ENCODE results near the gene NUDT3.
"Not testable (repeated sequence)": the region's sequence is repeated elsewhere in the genome, so short reads cannot be mapped to it uniquely, and the experiment has no call there.

Gene NUDT3

DNA sequence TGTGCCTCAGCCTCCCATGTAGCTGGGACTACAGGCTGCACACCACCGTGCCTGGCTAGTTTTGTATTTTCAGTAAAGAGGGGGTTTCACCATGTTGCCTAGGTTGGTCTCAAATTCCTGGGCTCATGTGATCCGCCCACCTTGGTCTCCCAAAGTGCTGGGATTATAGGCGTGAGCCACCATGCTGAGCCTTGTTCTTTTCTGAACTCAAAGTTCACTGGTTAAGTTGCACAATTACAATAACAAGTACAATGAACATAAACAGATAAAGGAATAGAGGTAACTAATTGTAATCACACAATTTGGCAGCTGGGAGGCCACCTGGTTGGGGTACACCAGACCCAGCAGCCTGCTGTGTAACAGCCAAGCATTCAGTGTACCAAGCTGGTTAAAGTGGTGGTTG is 6.7 kb downstream of the NUDT3 start:
- Mint-ChIP-seq H3K36me3 (ENCODE audit: low read depth) (no peaks in the 10 kb centered on the region), H3K27ac (no peak overlapping the region), H3K9me3 (no peaks in the 10 kb centered on the region), H3K4me3 (no peak overlapping the region), H3K27me3 (ENCODE audit: low read depth) (no peaks in the 10 kb centered on the region), H3K4me1 (ENCODE audit: low read depth) (no peaks in the 10 kb centered on the region)

DNA sequence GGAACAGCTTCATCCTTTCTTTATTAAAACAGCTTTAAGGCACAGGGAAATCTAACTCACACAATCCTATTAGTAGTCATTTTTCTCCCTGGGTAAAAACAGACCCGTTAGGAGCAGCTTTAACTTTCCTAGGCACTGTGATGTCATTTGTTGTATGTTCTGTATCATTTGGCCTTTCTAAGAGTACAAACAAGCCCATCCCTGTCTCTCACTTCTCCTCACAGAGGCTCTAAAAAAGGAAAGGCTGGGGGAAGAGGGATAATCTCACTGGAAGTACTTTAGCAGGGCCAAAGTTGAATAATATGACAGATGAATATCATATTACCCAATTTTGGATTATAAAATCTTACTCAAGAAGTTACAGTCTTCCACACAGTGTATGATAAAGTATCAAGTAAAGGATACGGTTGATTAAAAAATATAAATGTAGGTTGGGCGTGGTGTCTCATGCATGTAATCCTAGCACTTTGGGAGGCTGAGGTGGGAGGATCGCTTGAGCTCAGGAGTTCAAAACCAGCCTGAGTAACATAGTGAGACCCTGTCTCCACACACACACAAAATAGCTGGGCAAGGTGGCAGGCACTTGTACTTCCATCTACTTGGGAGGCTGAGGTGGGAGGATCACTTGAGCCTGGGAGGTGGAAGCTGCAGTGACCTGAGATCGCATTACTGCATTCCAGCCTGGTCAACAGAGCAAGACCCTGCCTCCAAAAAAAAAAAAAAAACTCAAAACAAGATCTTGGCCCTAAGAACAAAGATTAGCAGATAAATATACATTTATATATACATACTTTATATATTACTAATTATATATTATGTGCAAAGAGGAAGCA is 7.9 kb downstream of the NUDT3 start:
- Mint-ChIP-seq H3K4me3 (no peak overlapping the region), H3K27me3 (ENCODE audit: low read depth) (no peaks in the 10 kb centered on the region), H3K4me1 (ENCODE audit: low read depth) (no peaks in the 10 kb centered on the region), H3K9me3 (no peaks in the 10 kb centered on the region), H3K27ac (no peak overlapping the region), H3K36me3 (ENCODE audit: low read depth) (no peaks in the 10 kb centered on the region)

DNA sequence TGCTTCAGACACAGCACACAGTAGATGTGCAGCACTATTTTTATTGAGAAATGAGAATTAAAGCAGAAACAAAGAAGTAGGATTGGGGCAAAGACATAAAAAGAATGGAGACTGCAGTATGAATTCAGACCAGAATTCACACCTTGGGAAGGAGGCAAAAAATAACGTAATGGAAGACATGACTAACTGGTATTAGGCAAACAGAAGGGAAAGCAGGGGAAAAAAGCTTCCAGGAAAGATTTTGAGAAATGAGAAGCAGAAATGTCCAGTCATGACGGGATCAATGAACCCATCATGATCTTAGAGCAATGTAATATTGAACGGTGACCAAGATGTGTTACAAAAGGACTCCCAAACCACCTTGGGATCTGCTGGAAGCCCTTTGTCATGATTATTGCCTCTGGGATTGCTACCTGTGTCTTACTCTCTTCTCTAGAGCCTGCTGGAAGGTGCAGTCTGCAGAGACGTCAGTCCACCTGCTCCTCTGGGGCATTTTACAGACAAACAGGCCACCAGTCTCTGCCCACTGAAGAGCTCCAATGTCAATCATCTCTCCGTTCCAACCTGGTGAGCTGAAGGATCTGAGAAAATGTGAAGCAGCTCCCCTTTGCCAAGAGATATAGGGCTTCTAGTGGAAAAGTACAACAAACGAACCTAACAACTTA is 8.7 kb downstream of the NUDT3 start:
- no peaks in the 10 kb centered on the region for H3K9me3 Mint-ChIP-seq
- no peak overlapping the region for H3K27ac Mint-ChIP-seq
- no peaks in the 10 kb centered on the region for H3K4me1 Mint-ChIP-seq (ENCODE audit: low read depth)
- H3K36me3 Mint-ChIP-seq (ENCODE audit: low read depth), result no peaks in the 10 kb centered on the region
- no peaks in the 10 kb centered on the region for H3K27me3 Mint-ChIP-seq (ENCODE audit: low read depth)
- H3K4me3 Mint-ChIP-seq, result no peak overlapping the region

DNA sequence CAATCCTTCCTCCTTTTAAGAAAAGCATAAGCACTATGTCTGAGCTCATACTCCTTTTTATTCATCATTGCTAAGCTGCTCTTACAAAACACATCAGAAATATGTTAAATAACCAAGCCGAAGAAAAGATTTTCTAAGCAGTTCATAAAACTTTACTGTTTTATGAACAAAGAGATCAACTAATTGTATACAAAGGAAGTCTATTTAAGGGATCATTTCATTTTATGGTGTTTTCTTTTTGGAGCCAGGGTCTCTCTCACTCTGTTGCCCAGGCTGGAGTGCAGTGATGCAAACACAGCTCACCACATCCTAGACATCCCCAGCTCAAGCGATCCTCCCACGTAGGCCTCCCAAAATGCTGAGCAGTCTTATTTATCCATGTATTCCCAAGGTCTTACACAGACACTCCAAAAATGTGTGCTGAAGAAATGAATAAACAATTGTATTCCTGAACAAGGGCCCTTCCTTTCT is 9.3 kb downstream of the NUDT3 start:
- no peaks in the 10 kb centered on the region for H3K36me3 Mint-ChIP-seq (ENCODE audit: low read depth)
- no peaks in the 10 kb centered on the region for H3K27me3 Mint-ChIP-seq (ENCODE audit: low read depth)
- no peaks in the 10 kb centered on the region for H3K4me1 Mint-ChIP-seq (ENCODE audit: low read depth)
- H3K27ac Mint-ChIP-seq, result no peak overlapping the region
- H3K4me3 Mint-ChIP-seq, result no peak overlapping the region
- H3K9me3 Mint-ChIP-seq, result no peaks in the 10 kb centered on the region

DNA sequence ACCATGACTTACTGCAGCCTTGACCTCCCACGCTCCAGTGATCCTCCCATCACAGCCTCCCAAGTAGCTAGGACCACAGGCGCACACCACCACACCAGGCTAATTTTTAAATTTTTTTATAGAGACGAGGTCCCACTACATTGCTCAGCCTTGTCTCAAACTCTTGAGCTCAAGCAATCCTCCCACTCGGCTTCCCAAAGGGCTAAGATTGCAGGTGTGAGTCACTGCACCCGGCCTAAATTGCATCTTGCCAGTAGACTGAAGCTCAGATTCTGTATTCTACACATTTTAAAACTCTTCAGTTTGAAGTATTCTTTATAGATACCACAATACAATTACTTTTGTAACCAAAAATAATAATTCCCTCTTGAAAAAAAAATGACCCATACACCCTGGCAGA is 11.4 kb downstream of the NUDT3 start:
- Mint-ChIP-seq H3K4me1 (ENCODE audit: low read depth) (no peaks in the 10 kb centered on the region), H3K27ac (no peak overlapping the region), H3K9me3 (no peaks in the 10 kb centered on the region), H3K36me3 (ENCODE audit: low read depth) (no peaks in the 10 kb centered on the region), H3K27me3 (ENCODE audit: low read depth) (no peaks in the 10 kb centered on the region), H3K4me3 (no peak overlapping the region)

DNA sequence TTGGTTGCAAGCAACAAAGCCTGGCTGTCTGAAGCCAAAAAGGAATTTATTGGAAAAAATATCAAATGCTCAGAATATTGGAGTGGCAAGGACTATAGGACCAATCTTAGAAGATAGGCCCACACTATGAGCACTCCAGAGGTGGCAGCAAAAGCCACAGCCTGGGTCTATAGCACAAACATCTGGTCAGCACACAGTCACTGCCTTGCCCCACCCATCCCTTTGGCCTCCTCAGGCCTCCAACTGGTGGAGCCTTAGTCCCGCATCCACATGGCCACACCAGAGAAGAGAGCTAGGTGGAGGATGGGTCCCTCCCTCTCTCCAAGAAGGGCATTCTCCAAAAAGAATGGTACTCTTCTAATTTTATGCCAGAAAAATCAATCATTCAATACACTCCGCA is 14.0 kb downstream of the NUDT3 start:
- Mint-ChIP-seq H3K4me1 (ENCODE audit: low read depth) (no peaks in the 10 kb centered on the region), H3K27ac (no peak overlapping the region), H3K27me3 (ENCODE audit: low read depth) (no peaks in the 10 kb centered on the region), H3K4me3 (no peak overlapping the region), H3K9me3 (no peaks in the 10 kb centered on the region), H3K36me3 (ENCODE audit: low read depth) (no peaks in the 10 kb centered on the region)

DNA sequence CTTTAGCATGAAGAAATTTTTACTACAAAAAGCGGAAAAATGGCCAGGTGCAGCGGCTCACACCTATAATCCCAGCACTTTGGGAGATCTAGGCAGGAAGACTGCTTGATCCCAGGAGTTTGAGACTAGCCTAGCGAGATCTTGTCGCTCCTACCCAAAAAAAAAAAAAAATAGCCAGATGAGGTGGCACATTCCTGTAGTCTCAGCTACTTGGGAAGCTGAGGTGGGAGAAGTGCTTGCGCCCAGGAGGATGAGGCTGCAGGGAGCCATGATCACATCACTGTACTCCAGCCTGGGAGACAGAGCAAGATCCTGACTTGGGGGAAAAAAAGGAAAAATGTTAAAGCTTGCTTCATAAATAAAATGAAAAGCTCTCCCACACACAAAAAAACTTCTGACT is 14.5 kb downstream of the NUDT3 start:
- no peaks in the 10 kb centered on the region for H3K27me3 Mint-ChIP-seq (ENCODE audit: low read depth)

DNA sequence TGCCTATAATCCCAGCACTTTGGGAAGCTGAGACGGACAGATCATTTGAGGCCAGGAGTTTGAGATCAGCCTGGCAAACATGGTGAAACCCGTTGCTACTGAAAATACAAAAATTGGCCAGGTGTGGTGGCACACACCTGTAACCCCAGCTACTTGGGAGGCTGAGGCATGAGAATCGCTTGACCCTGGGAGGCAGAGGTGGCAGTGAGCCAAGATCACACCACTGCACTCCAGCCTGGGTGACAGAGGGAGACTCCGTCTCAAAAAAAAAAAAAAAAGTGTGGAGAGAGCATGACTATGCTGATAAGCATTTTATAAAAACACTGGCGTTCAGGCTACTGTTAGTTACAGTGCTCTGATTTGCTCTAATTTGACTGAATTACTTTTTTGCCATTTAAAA is 14.9 kb downstream of the NUDT3 start:
- H3K27ac Mint-ChIP-seq; H3K4me1 Mint-ChIP-seq (ENCODE audit: low read depth); H3K36me3 Mint-ChIP-seq (ENCODE audit: low read depth); H3K9me3 Mint-ChIP-seq; H3K4me3 Mint-ChIP-seq; H3K27me3 Mint-ChIP-seq (ENCODE audit: low read depth): not testable (repeated sequence)

More for the DNA sequence above, 14.5 kb downstream of the NUDT3 start:
- Mint-ChIP-seq H3K4me1 (ENCODE audit: low read depth) (no peaks in the 10 kb centered on the region), H3K36me3 (ENCODE audit: low read depth) (no peaks in the 10 kb centered on the region), H3K4me3 (no peak overlapping the region), H3K27ac (no peak overlapping the region), H3K9me3 (no peaks in the 10 kb centered on the region)

DNA sequence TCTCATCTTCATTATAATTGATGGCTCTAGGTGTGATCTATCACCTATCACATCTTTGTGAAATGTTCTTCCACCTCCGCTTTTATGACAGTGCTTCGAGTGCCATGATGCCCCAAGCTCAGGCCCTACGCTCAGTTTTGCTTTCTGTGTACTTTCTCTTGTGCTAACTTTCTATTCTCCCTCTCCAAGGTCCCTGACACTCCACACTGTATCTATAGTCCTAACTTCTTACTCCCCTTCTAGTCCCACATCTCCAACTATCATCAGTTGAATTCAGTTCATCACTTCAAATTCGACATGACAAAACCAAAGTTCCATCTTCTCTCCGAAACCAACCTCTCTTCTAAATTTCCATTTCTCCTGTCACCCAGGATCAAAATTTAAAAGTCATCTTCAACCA is 16.6 kb downstream of the NUDT3 start:
- Mint-ChIP-seq H3K4me3 (no peak overlapping the region), H3K4me1 (ENCODE audit: low read depth) (no peaks in the 10 kb centered on the region), H3K27me3 (ENCODE audit: low read depth) (no peaks in the 10 kb centered on the region), H3K36me3 (ENCODE audit: low read depth) (peaks cover 2% of the 10 kb centered on the region), H3K9me3 (no peaks in the 10 kb centered on the region), H3K27ac (no peak overlapping the region)

DNA sequence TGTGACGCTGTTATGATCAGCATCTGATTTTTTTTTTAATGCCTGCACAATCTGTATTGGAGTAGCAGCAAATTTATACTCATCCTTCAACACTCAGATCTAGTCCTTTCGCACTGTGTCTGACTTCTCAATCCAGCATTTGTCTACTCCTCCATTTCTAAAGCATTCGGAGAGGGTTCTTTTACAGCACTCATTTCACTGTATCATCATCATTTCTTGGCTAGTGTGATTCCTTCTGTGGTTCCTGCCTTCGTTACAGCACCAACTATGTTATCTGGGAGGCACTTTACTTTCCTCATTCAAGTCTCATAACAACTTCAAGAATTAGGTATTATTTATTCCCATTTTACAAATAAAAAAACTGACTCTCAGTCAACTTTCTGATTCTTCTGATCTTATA is 18.0 kb downstream of the NUDT3 start:
- H3K4me1 Mint-ChIP-seq (ENCODE audit: low read depth), result no peaks in the 10 kb centered on the region
- no peak overlapping the region for H3K4me3 Mint-ChIP-seq
- no peaks in the 10 kb centered on the region for H3K9me3 Mint-ChIP-seq
- no peak overlapping the region for H3K27ac Mint-ChIP-seq
- no peaks in the 10 kb centered on the region for H3K27me3 Mint-ChIP-seq (ENCODE audit: low read depth)
- peaks cover 2% of the 10 kb centered on the region for H3K36me3 Mint-ChIP-seq (ENCODE audit: low read depth)

DNA sequence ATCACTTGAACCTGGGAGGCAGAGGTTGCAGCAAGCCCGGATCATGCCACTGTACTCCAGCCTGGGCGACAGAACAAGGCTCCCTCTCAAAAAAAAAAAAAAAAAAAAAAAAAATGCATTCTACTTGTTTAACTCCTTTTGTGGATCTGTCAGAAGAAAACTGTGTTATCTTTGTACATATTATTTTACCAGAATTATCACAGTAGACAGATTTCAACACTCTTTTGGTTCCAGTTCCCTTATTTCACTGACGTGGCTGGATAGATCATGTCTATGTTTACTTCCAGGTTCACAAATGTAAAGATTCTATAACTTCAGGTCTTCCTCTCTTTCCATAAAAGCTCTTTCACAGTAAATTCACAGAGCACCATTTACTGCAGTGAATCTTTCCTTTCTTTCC is 18.4 kb downstream of the NUDT3 start:
- Mint-ChIP-seq H3K27ac (no peak overlapping the region), H3K4me1 (ENCODE audit: low read depth) (no peaks in the 10 kb centered on the region), H3K9me3 (no peaks in the 10 kb centered on the region), H3K36me3 (ENCODE audit: low read depth) (peaks cover 2% of the 10 kb centered on the region), H3K4me3 (no peak overlapping the region), H3K27me3 (ENCODE audit: low read depth) (no peaks in the 10 kb centered on the region)

DNA sequence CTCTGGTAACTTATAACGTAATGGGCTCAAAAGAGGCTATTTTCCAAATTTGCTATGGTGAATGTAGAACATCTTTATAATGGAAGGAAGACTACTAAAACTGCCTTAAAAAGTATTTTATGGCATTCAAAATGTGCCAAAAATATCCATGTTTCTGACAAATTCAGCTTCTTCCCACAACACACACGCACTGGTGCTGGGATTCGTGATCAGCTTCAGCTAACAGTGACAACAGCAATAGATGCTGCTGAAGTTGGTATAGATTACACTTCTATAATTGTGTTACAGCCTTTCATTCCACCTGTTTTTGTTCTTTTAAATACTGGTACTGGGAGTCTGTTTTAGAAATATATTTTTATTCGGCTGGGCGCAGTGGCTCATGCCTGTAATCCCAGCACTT is 19.0 kb downstream of the NUDT3 start:
- no peaks in the 10 kb centered on the region for H3K9me3 Mint-ChIP-seq
- no peak overlapping the region for H3K27ac Mint-ChIP-seq
- peaks cover 2% of the 10 kb centered on the region for H3K36me3 Mint-ChIP-seq (ENCODE audit: low read depth)
- H3K4me3 Mint-ChIP-seq, result no peak overlapping the region
- no peaks in the 10 kb centered on the region for H3K4me1 Mint-ChIP-seq (ENCODE audit: low read depth)
- H3K27me3 Mint-ChIP-seq (ENCODE audit: low read depth), result no peaks in the 10 kb centered on the region

DNA sequence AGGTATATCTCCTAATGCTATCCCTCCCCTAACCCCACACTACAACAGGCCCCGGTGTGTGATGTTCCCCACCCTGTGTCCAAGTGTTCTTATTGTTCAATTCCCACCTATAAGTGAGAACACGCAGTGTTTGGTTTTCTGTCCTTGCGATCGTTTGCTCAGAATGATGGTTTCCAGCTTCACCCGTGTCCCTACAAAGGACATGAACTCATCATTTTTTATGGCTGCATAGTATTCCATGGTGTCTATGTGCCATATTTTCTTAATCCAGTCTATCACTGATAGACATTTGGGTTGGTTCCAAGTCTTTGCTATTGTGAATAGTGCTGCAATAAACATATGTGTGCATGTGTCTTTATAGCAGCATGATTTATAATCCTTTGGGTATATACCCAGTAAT is 20.6 kb downstream of the NUDT3 start:
- not testable (repeated sequence) for H3K27ac Mint-ChIP-seq; H3K36me3 Mint-ChIP-seq (ENCODE audit: low read depth); H3K4me3 Mint-ChIP-seq; H3K27me3 Mint-ChIP-seq (ENCODE audit: low read depth); H3K9me3 Mint-ChIP-seq; H3K4me1 Mint-ChIP-seq (ENCODE audit: low read depth)

DNA sequence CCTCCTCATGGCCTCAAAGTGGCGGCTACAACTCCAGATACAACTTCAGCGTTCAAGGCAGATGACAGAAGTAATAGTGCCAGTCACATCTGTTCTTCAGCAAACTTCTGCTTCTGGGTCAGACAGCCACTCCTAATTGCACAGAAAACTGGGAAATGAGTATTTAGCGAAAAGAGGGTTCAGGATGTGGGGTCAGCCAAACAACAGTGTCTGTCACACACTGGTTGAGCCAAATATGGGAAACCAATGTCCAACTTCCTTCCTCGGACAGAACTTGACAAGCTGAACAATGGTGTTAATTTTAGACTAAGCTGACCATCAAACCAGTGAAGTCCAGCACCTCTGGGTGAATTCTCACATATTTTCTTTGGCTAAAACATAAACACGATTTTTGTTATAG is 22.1 kb downstream of the NUDT3 start:
- Mint-ChIP-seq H3K4me1 (ENCODE audit: low read depth) (no peaks in the 10 kb centered on the region), H3K9me3 (no peaks in the 10 kb centered on the region), H3K27ac (no peak overlapping the region), H3K27me3 (ENCODE audit: low read depth) (no peaks in the 10 kb centered on the region), H3K4me3 (no peak overlapping the region), H3K36me3 (ENCODE audit: low read depth) (peaks cover 2% of the 10 kb centered on the region)

DNA sequence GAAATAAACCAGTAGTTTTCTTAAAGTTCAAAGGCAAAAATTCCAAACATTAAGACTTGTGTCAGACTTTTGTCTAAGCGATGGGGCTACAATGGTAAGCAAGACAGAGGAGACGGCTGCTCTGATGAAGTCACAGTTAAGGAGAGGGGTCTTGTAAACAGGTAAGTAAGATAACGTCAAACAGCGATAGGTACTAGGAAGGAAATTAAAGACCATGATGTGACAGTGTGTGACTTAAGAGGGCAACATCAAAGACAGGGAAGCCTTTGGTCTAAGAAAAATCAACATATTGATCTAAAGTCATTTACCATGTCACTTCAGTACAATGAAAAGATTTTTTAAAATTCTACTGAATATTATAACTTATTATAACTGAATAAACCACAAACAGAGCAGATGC is 23.1 kb downstream of the NUDT3 start:
- no peaks in the 10 kb centered on the region for H3K9me3 Mint-ChIP-seq
- H3K36me3 Mint-ChIP-seq (ENCODE audit: low read depth), result peaks cover 2% of the 10 kb centered on the region
- no peak overlapping the region for H3K4me3 Mint-ChIP-seq
- H3K4me1 Mint-ChIP-seq (ENCODE audit: low read depth), result no peaks in the 10 kb centered on the region
- no peak overlapping the region for H3K27ac Mint-ChIP-seq
- H3K27me3 Mint-ChIP-seq (ENCODE audit: low read depth), result no peaks in the 10 kb centered on the region
